Germinal center (tissue), 1 donor: Measurements from ENCODE around the gene KRTAP23-1.

Experiments
- DNase-seq: peaks from one replicate; pipeline ENCODE4 v3.0.0; 2012; ENCODE audit warnings: mixed read lengths, low spot score

Gene KRTAP23-1

GRCh38 chr21:30348506-30348905 is at the start of gene KRTAP23-1:
Gene KRTAP23-1, minus strand, starts transcription at chr21:30348606. Its CDS starts 0 bp downstream, at chr21:30348606.
- no peak for DNase-seq

- no peak for DNase-seq
These were observed 47.3 kb upstream of the KRTAP23-1 start, which contains the start of gene KRTAP13-1 for GRCh38 chr21:30395731-30396130. Gene KRTAP13-1, plus strand, starts transcription at chr21:30396031. Its CDS starts 56 bp downstream, at chr21:30396087.

- no peak for DNase-seq
These were observed 43.2 kb upstream of the KRTAP23-1 start for GRCh38 chr21:30391492-30392025.

- DNase-seq, result no peak
These were observed 33.8 kb upstream of the KRTAP23-1 start for GRCh38 chr21:30382201-30382600.

- no peak for DNase-seq
These were observed 23.8 kb upstream of the KRTAP23-1 start, which contains the start of gene KRTAP13-2 for GRCh38 chr21:30372139-30372770. Gene KRTAP13-2, minus strand, starts transcription at chr21:30372271. Its CDS starts 58 bp downstream, at chr21:30372213.

GRCh38 chr21:30355906-30356305 is 7.5 kb upstream of the KRTAP23-1 start:
- DNase-seq, result no peak

- no peak for DNase-seq
These were observed 6.1 kb upstream of the KRTAP23-1 start for GRCh38 chr21:30354308-30355005.

- no peak for DNase-seq
These were observed 3.1 kb upstream of the KRTAP23-1 start for GRCh38 chr21:30351534-30351933.

- DNase-seq, result no peak
These were observed 1.2 kb upstream of the KRTAP23-1 start for GRCh38 chr21:30349572-30349971.

- no peak for DNase-seq
These were observed 3.4 kb downstream of the KRTAP23-1 start for GRCh38 chr21:30345014-30345413.

GRCh38 chr21:30340714-30341573 is 7.5 kb downstream of the KRTAP23-1 start:
- no peak for DNase-seq

GRCh38 chr21:30338717-30339116 is 9.7 kb downstream of the KRTAP23-1 start:
- no peak for DNase-seq

- no peak for DNase-seq
These were observed 10.6 kb downstream of the KRTAP23-1 start for GRCh38 chr21:30337772-30338171.

- DNase-seq, result no peak
These were observed 11.1 kb downstream of the KRTAP23-1 start, which contains the start of gene KRTAP27-1 for GRCh38 chr21:30337276-30337744. Gene KRTAP27-1, minus strand, starts transcription at chr21:30337694. Its CDS starts 26 bp downstream, at chr21:30337668.

- DNase-seq, result no peak
These were observed 11.8 kb downstream of the KRTAP23-1 start for GRCh38 chr21:30336596-30336995.

- DNase-seq, result no peak
These were observed 14.7 kb downstream of the KRTAP23-1 start for GRCh38 chr21:30333736-30334135.

- no peak for DNase-seq
These were observed 15.7 kb downstream of the KRTAP23-1 start for GRCh38 chr21:30332681-30333080.

- DNase-seq, result no peak
These were observed 19.1 kb downstream of the KRTAP23-1 start for GRCh38 chr21:30329203-30329875.

- no peak for DNase-seq
These were observed 22.0 kb downstream of the KRTAP23-1 start for GRCh38 chr21:30326390-30326789.

- no peak for DNase-seq
These were observed 28.2 kb downstream of the KRTAP23-1 start, which contains the start of gene KRTAP26-1 for GRCh38 chr21:30320215-30320614. Gene KRTAP26-1, minus strand, starts transcription at chr21:30320315. Its CDS starts 280 bp downstream, at chr21:30320035.

GRCh38 chr21:30315701-30316100 is 32.7 kb downstream of the KRTAP23-1 start:
- DNase-seq, result no peak
